ENCODE data around the gene ADRA2A.

The ADRA2A gene

DNA sequence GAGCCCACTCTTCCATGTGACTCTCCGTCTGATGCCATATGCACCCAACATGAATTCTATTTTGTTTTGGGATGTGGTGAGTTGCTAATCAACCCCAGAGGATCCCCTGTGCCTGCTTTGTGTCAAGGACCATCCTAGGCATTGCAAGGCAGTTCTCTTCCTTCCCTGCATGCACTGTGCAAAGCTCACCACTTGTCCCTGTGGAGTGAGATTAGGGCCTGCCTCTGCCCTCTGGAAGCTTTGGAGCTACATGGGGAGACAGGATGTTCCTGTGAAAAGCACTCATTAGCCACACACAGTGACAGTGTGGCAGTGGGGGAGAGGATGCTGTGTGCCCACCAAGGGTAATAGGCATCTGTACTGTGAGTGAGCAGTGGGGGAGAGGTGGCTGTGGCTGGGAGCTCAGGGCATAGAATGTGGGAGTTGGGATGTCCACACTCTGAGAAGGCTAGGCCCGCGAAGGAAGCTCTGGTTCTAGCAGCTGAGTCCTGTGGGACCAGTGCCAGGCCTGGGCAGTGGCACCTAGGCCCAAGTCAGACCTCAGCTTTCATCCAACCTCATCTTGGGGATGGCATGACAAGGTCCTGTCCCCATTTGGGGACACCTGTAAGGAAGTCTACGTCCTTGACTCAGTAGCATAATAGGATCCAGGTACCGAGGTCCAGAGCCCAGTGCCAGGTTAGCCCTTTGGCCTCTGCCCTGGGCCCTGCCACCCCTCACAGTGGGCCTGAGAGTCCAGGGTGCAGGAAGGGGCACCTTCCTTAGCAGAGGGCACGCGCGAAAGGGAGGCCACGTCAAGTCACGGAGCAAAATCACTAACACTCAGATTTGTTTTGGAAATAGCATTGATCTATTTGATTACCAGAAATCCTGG lies 6.6 kb downstream of the ADRA2A start:
- in situ Hi-C loops (cut with MboI; ENCODE audit: low sequenced_read_pairs), result no loop called here

DNA sequence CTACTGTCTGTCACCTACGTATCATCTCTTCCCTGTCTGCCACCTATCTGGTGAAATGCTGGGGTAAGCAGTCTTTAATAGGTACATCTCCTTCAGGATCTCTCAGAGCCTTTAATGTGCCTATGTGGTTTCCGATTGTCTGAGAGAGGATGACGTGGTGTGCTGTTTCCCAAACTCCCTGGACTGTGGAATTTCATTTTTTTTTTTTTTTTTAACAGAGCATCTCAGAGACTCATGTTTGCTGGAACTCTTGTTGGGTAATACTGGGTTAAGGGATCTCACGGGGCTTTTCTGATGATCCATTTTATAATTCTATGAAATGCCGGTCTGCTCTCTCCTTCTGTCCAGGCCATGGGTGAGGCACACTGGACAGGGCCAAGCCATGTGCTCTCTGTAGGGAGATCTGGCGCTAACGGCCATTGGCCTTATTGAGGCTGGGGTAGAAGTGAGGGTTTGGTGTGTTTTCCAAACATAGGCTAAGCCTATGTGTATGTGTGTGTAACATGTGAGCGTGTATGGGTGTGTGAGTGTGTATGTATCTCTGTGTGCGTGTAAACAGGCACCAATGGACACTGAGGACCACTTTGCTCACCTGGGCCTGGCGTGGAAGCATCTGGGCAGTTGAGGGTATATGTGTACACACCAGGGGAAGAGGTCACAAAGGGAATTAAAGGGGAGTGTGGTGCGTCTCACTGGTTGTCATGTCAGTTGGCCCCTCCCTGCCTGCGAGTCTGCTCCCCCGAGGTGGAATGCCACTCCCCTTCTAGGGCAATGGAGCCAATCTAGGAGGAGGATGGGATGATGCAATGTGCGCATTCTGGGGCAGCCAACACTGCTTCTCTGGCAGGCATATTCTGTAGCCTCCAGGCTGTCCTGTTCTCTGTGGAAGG lies 7.8 kb downstream of the ADRA2A start:
- in situ Hi-C loops (cut with MboI; ENCODE audit: low sequenced_read_pairs), result no loop called here

DNA sequence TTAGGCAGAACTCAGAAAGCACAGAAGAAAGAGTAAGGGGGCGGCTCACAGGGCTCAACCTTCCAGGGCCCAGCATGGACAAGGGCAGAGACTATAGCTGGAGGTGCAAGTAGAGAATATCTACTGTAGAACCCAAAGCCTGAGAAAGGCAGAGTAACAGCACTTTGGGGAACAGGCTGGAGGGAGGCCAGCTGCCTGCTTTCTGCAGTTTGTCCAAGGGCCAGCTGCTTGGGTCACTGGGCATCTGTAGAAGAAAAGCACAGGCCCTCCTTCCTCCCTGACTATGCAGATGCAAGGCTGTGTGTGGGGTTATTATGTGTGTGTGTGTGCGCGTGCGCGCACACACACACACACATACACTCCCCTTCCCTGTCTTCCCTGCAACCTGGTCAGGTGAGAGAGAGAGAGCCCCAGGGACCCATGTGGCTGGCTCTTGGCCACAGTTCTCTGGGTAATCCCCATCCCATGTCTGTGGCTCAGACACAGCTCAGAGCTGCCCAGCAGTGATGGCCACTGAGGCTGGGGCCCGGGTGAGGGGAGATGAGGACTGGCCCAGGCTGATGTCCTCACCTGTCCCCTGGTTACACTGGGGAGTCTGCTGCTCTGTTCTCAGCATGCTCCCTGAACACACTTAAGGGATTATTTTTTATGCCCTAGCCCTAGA lies 9.0 kb downstream of the ADRA2A start:
- in situ Hi-C loops (cut with MboI; ENCODE audit: low sequenced_read_pairs), result no loop called here

DNA sequence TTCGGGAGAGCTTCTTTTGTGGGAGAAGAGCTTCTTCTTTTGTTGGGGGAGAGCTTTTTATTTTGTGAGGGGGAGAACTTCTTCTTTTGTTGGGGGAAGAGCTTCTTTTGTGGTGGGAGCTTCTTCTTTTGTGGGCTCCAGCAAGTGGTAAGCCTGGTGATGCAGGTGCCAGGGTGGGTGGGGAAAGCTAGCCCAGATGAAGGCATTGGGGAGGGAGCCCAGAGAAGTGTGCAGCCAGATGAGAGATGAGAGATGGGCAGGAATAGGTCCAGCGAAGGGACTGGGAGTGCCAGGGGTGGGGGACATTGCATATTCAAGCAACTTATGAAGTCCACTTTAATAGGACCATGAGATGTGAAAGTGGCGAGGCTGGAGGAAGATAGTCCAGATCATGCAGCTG lies 9.7 kb downstream of the ADRA2A start:
- in situ Hi-C loops (cut with MboI; ENCODE audit: low sequenced_read_pairs), result no loop called here

DNA sequence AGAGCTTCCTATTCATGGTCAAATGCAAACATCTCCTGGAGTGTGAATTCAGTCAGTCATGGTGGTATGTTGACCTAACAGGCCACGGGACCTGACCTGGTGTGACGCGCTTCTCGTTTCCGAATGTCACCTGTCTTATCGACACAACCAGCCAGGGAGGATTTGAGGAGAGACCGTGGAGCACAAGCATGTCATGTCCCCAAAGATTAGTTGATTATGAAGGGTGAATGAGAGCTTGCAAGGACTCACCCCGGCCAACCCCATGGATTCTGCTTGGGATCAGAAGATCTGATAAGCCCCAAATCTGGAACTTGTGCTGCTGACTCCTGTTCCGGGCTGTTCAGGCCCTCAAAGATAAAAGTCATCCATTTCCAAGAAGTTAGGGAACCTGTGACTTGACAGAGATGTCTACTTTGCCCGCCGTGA lies 10.5 kb downstream of the ADRA2A start:
- in situ Hi-C loops (cut with MboI; ENCODE audit: low sequenced_read_pairs), result no loop called here

DNA sequence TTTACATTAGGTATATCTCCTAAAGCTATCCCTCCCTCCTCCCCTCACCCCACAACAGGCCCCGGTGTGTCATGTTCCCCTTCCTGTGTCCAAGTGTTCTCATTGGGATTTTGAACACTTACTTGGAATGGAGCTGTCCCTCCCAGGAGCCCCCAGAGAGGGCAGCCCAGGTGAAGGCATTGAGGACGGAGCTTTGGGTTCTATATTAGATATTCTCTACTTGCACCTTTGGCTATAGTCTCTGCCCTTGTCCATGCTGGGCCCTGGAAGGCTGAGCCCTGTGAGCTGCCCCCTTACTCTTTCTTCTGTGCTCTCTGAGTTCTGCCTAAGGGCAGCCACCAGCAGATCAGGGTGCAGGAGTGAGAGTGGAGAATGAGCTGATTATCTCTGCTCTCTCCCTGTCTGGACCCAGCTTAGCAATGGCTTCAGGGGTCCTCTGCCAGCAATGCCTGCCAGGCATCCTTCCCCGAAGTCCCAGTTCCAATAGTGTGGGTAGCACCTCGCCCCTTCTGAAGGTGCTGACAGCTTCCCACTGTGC lies 11.2 kb downstream of the ADRA2A start:
- in situ Hi-C loops (cut with MboI; ENCODE audit: low sequenced_read_pairs), result no loop called here

DNA sequence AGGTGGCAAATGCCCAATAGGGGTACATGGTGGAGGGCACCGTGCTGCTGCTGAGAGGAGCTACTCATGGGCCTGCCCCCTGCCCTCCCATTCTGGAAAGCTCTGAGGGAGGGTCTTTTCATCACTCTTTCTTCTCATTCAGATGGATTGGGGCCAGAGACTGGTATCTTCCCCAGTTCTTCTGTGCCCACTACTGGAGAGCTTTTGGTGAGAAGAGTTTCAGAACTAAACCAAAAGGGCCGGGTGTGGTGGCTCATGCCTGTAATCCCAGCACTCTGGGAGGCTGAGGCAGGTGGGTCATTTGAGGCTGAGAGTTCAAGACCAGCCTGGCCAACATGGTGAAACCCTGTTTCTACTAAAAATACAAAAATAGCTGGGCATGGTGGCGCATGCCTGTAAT lies 12.5 kb downstream of the ADRA2A start:
- in situ Hi-C loops (cut with MboI; ENCODE audit: low sequenced_read_pairs), result no loop called here

DNA sequence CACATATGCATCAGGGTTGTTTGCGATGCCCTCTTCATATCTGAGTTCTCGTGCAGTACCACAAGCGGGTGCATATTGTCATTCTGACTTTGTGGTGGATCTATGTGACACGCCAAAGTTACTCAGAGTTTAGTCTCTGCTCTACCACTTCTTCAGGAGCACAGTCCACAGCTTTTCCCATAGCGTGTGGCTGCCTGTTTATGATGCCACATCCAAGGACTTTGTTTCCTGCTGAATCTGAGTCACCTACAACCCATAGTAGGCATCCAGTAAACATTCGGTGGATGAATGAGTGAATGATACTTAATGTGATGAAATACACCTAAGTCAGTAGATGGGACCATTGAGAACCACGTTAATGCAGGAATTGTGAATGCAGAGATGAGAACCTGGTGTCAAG lies 15.0 kb downstream of the ADRA2A start:
- in situ Hi-C loops (cut with MboI; ENCODE audit: low sequenced_read_pairs), result no loop called here

DNA sequence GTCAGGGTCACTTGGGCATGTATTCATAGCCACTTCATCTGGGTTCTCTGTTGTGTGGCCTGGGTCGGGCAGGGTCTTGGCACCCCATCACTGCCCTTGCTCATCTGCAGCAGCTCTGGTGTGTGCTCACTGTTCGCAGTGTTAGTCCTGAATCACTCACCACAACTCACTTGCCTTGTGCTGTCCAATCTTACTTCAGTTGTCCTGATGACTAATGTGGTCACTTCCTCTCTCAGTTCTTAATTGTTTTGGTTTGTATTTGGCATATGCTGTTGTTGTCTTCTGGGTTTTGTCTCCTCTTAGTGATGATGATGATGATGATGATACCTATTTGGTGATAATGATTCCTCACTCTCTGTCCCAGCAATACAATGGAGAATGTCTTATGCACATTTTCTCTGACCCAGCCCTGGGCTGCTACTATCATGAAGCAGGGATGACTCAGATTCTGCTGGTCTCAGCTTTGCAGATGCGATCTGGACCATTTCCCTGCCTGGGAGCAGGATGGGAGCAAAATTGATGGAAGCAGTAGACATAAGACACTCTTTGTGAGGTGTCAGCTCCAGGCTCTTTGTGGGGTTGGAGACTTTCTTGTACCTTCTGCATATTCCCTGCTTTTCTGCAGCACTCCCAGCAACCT lies 17.0 kb downstream of the ADRA2A start:
- in situ Hi-C loops (cut with MboI; ENCODE audit: low sequenced_read_pairs), result no loop called here

DNA sequence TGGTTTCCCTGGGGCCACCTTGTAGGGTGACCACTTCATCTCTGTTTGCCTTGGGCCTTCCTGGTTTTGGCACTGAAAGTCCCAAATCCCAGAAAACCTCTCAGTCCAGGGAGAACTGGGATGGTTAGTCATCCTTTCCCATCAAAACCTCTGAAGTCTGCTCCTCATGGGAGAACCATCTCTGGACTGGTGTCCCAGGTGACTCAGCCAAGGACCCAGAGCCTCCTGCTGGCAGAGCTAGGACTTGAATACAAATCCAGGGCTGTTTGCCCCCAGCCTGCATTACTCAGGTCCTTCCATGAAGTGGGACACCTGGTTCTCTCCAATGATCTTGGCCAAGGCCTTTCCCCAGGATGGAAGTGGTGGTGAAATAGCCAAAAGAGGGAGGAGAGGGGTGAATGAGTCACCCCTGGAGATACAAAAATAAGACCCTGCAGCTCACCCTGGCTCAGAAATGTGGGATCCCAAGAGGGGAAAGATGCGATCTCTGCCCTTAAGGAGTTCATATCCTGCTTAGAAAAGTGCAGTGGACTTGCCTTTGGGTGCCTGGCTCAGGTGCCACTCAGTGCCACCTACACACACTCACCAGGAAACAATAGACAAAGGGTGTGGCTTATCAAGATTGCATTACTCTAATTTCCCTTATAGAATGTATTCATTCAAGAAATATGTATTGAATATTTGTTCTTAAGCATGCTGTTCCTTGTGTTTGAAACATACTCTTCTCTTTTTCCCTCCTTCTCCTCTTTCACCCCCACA lies 22.0 kb downstream of the ADRA2A start:
- in situ Hi-C loops (cut with MboI; ENCODE audit: low sequenced_read_pairs), result no loop called here

DNA sequence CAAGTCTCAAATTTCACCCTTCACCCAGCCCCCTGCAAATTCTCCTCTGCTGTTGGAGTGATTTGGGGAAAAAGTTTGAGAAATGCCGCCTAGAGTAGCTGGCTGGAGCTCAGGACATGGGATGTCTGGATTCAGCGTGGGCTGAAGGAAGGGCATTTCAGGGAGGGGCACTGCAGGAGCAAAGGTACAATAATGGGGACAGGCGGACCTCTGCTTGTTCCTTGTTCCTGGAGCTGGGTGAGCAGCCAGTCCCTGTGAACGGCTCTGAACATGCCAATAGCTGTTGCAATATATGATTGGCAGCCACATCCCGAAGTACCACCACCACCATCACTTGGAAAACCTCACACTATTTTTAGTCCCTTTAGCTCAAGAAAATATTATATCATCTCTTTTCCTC lies 23.4 kb downstream of the ADRA2A start:
- in situ Hi-C loops (cut with MboI; ENCODE audit: low sequenced_read_pairs), result no loop called here

DNA sequence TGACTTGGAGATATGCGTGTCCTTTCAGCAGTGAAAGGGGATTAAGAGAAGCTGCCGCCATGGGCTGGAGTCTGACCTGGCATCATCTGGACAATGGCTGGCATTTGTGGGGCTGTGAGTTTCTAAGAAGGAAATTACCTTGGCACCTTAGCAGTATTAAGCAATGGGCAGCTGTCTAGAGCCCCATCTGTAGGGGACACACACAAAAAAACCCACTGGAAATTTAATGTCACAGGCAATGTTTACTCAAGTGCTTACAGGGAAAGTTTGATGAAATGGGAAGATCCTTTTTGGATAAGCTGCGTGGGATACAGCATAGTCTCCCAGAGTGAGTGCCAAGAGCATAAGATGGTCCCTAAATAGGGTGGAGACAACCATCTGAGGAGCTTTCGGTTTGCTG lies 25.0 kb downstream of the ADRA2A start:
- in situ Hi-C loops (cut with MboI; ENCODE audit: low sequenced_read_pairs), result no loop called here

DNA sequence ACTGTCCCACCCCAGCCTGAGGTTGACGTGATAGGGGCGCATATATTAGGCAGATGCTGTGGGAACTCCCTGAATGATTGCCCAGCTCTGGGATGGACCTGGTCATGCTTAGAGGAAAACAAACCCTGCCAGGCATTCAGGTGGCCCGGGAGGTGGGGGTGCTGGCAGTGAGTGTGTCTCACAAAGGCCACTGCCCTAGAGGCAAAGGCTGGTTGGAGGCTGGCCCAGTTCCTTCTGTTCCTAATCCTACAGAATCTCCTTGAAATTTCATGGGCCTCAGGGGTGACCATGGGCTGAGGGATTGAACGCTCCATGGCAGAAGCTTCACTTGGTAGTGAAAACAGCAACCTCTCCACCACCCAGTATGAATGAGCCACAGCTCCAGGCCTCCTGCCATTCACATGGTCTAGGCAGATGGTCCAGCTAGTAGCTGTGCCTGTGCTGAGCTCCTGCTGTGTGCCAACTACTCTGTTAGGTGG lies 25.6 kb downstream of the ADRA2A start:
- in situ Hi-C loops (cut with MboI; ENCODE audit: low sequenced_read_pairs), result no loop called here

DNA sequence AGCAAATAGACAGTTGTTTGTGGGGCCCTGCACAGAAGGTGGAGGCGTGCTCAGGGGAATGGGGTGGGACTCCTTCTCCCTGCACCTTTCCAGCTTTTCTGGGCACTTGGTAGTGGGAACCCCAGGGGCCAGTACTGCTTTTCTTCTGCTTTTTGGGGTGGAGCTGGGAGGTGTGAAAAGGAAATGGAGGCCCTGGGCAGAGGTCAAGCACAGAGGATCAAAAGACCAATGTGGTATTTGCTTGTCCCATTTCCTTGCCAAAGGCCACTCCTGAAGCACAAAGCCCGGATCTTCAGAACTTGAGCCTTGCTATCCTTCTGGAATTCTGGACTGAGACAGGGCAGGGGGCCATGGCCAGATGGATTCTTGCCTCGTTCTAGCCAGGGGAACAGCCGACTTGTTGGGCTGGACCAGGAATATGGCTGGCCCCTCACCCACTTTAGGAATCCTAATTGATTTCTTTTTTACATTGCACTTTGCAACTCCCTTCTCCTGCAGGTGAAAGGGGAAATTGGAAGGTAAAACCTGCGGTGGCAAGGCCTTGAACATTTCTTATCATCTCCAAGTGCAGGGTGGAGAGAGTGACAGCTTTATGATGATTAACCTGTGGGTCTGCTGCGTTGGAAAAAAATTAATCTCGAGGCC lies 26.5 kb downstream of the ADRA2A start:
- in situ Hi-C loops (cut with MboI; ENCODE audit: low sequenced_read_pairs), result no loop called here

DNA sequence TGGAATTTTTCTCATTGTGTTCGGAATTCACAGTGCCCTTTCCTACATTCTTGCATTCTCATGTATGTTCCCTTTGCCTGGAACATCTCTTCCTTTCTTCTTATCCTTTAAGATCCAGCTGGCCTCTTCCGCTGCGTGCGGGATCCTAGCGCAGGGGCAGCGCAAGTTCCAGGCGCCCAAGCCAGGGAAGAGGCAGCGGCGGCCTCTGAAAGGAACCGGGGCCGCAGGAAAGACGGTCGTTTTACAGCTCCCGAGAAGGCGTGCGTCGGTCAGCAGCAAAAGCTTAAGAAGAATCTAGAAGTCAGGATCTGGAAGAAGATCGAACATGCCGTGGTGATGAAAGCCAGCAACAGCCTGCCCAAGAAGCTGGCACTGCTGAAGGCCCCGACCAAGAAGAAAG lies 28.0 kb downstream of the ADRA2A start:
- in situ Hi-C loops (cut with MboI; ENCODE audit: low sequenced_read_pairs), result no loop called here

DNA sequence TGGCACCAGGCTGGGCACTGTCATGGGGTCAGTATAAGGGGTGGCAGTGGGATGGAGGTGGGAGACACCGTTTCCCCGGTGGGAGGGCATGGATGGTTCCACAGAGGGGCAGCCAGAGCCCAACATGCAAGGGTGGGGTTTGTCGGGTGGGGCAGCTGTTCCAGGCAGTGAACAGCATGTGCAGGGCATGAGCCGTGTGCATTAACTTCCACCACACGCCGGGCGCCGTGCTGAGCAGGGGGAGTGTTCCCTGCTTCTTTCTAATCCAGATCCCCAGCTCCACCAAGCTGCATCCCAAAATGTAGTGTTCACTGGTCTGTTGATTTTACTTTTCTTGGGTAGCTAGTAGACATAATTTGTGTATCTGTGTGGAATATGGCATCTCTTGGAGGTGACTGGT lies 29.3 kb downstream of the ADRA2A start:
- in situ Hi-C loops (cut with MboI; ENCODE audit: low sequenced_read_pairs), result no loop called here

DNA sequence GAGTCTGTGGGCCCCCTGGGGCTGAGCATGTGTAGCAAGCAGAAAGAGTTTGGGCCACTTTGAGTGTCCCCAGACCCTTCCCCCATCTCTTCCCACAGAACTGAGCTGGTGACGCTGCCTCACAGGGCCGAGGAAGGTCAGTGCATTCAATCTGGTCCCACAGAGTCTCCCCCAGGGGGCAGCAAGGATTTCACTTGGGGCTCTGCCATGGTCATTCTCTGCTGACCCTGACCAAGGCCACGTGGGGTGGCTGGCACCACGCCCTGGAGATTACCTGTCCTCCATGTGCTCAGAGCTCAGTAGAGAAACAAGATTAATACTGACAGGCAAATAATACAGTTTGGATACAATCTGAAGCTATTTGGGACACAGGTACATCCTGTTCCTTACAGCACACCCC lies 30.2 kb downstream of the ADRA2A start:
- in situ Hi-C loops (cut with MboI; ENCODE audit: low sequenced_read_pairs), result no loop called here

DNA sequence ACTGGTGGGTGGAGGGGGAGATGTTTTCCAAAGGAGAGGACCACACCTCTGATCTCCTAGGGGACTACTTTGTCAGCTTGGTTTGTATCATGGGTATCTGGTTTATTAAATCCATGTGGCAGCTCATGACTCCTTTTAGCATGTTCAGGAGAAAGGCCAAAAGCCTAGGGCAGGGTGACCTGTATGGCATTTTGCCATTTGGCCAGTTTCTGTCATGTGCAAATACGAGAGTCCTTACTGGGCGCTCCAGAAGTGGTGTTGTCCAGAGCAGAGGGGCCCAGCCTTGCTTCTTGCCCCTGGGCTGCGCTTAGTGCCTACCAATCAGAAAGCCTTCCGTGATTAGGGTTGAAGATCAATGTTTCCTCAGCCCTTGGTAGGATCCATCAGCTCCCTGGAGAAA lies 31.0 kb downstream of the ADRA2A start:
- in situ Hi-C loops (cut with MboI; ENCODE audit: low sequenced_read_pairs), result no loop called here

DNA sequence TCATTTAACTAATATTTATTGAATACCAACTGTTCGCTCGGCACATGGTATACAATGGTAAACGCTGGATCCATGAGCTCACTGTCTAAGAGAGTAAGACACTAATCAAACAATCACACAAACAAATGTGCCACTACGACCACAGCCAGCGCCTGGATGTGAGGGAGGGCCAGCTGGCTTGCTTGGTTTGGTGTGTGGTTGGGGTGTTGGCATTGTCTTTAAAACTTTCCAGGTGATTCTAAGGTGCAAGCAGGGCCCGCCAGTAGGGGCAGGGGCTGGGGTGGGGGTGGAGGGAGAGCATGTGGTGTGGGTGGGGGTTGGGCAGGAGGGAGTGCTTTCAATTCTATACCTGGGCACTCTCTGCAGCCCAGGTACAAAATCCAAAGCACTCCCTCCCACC lies 31.6 kb downstream of the ADRA2A start:
- in situ Hi-C loops (cut with MboI; ENCODE audit: low sequenced_read_pairs), result no loop called here
